HepG2 (cell line): Measurements from ENCODE around the gene KIF3A. TPM values are rescaled to one million over a fixed set of nuclear protein-coding genes. Genes with fewer than 3 reads are reported as not detected.

ENCODE experiments used
- ATAC-seq: fragments of 200-7000 bp; cut with Tn5 transposase; 3 replicates; pipeline ENCODE4 v1.9.1; 2020; ENCODE audit warnings: mild to moderate bottlenecking, moderate library complexity
- BruUV-seq: library from RNA; stranded (reverse); fragments of 400-500 nt; replicated peaks from 2 replicates; lab custom pipeline; 2021; lab: Mats Ljungman, UMichigan
- CTCF ChIA-PET: fragments of 300-600 bp; formaldehyde crosslinking; extraction: SDS; loops from one replicate; lab custom pipeline; 2021; ENCODE audit warnings: low total read pairs, inconsistent platforms, low intra/inter-chr PET ratio; lab: Yijun Ruan, JAX
- POLR2A ChIA-PET: fragments of 350-600 bp; sonication (Branson Sonifier 250); formaldehyde crosslinking; loops from one replicate; lab custom pipeline; 2020; ENCODE audit warnings: antibody characterized with exemption, inconsistent platforms; lab: Yijun Ruan, JAX
- DNase-seq: peaks from one replicate; pipeline ENCODE4 v3.0.0-alpha.2; 2015; ENCODE audit warnings: low spot score
- FAIRE-seq: peaks from 3 replicates; lab custom pipeline; 2011; peaks lifted over from hg19 to GRCh38; lab: Jason Lieb, UNC
- H2AFZ ChIP-seq: one replicate; pipeline ENCODE4 v1.6.1; 2011; ENCODE audit warnings: low read length, inconsistent platforms
- H3K27ac ChIP-seq: fragments of 300-600 bp; 3 replicates; pipeline ENCODE4 v1.8.0; 2011; ENCODE audit warnings: mixed run types, mild to moderate bottlenecking, mixed read lengths, low read length, inconsistent platforms; ENCODE audit not compliant: insufficient read depth; ENCODE audit errors: extremely low read length
- H3K27me3 ChIP-seq, 2 experiments: fragments of 200-600 bp in 1 of 2; 2 replicates in 1 of 2; 3 replicates in 1 of 2; pipeline versions ENCODE4 v1.6.0 to v1.8.0; 2011; ENCODE audit warnings: low read length in 2 of 2, mild to moderate bottlenecking in 2 of 2, moderate library complexity in 2 of 2, inconsistent platforms in 1 of 2; ENCODE audit not compliant: insufficient read depth in 2 of 2, control insufficient read depth in 1 of 2
- H3K36me3 ChIP-seq, 2 experiments: fragments of 200-600 bp in 1 of 2; replicated peaks in 1 of 2; 2 replicates in 1 of 2; 3 replicates in 1 of 2; pipeline versions ENCODE4 v1.5.1 to v1.8.0; 2011; ENCODE audit warnings: low read length in 2 of 2, inconsistent platforms in 1 of 2; ENCODE audit not compliant: insufficient read depth in 2 of 2, control insufficient read depth in 1 of 2
- H3K4me1 ChIP-seq: 2 replicates; pipeline ENCODE4 v1.5.1; 2012; ENCODE audit warnings: low read length, inconsistent platforms; ENCODE audit not compliant: insufficient read depth
- H3K4me2 ChIP-seq: 2 replicates; pipeline ENCODE4 v1.6.0; 2011; ENCODE audit warnings: low read depth, low read length, inconsistent platforms
- H3K4me3 ChIP-seq, 3 experiments: fragments of 200-600 bp in 1 of 3; sonication (generic), shearing (Covaris generic) in 1 of 3; replicated peaks in 1 of 3; 2 replicates each; pipeline ENCODE4 v1.5.1; 2011 to 2016; ENCODE audit warnings: low read length in 3 of 3, inconsistent platforms in 2 of 3, low read depth in 2 of 3, mild to moderate bottlenecking in 2 of 3, control low read depth in 1 of 3, mixed read lengths in 1 of 3; ENCODE audit not compliant: insufficient read depth in 1 of 3
- H3K79me2 ChIP-seq: one replicate; pipeline ENCODE4 v1.6.1; 2011; ENCODE audit warnings: low read length, inconsistent platforms; ENCODE audit not compliant: insufficient read depth
- H3K9ac ChIP-seq: 2 replicates; pipeline ENCODE4 v1.6.0; 2011; ENCODE audit warnings: mild to moderate bottlenecking, low read depth, low read length, inconsistent platforms; ENCODE audit not compliant: insufficient read depth
- H3K9me3 ChIP-seq: 2 replicates; pipeline ENCODE4 v1.5.1; 2012; ENCODE audit warnings: mild to moderate bottlenecking, low read length
- H4K20me1 ChIP-seq: 2 replicates; pipeline ENCODE4 v1.6.0; 2011; ENCODE audit warnings: inconsistent platforms, mild to moderate bottlenecking, low read length, moderate library complexity; ENCODE audit not compliant: insufficient read depth
- BRF2 ChIP-seq: sonication (generic); formaldehyde crosslinking; IDR thresholded peaks from 2 replicates; pipeline ENCODE4 v1.8.1; 2022; ENCODE audit warnings: mild to moderate bottlenecking, missing genetic modification reagents
- CENPBD1 ChIP-seq: sonication (generic); formaldehyde crosslinking; IDR thresholded peaks from 2 replicates; pipeline ENCODE4 v1.8.0; 2022; ENCODE audit warnings: missing genetic modification reagents, low read depth, mild to moderate bottlenecking, borderline replicate concordance
- MATR3 ChIP-seq: sonication (generic); formaldehyde crosslinking; IDR thresholded peaks from 2 replicates; pipeline ENCODE4 v1.4.0; 2020; ENCODE audit warnings: missing genetic modification reagents
- MBD4 ChIP-seq: IDR thresholded peaks from 2 replicates; pipeline ENCODE4 v1.6.1; 2012; ENCODE audit warnings: low read length, inconsistent platforms, borderline replicate concordance
- PHF8 ChIP-seq: sonication (generic); formaldehyde crosslinking; IDR thresholded peaks from 2 replicates; pipeline ENCODE4 v1.5.0; 2020; ENCODE audit warnings: missing genetic modification reagents
- SALL1 ChIP-seq: sonication (generic); formaldehyde crosslinking; IDR thresholded peaks from 2 replicates; pipeline ENCODE4 v1.8.0; 2022; ENCODE audit warnings: mild to moderate bottlenecking, missing genetic modification reagents
- ZFP36L2 ChIP-seq: sonication (generic); formaldehyde crosslinking; IDR thresholded peaks from 2 replicates; pipeline ENCODE4 v1.4.0; 2020; ENCODE audit warnings: missing genetic modification reagents
- ZNF136 ChIP-seq: sonication (generic); formaldehyde crosslinking; IDR thresholded peaks from 2 replicates; pipeline ENCODE4 v1.8.1; 2022; ENCODE audit warnings: low read depth, mild to moderate bottlenecking, moderate library complexity, missing genetic modification reagents
- ZNF253 ChIP-seq: sonication (generic); formaldehyde crosslinking; IDR thresholded peaks from 2 replicates; pipeline ENCODE4 v1.8.0; 2022; ENCODE audit warnings: mild to moderate bottlenecking, missing genetic modification reagents, borderline replicate concordance
- ZNF383 ChIP-seq: sonication (generic); formaldehyde crosslinking; IDR thresholded peaks from 2 replicates; pipeline ENCODE4 v1.4.0; 2020; ENCODE audit warnings: missing genetic modification reagents, mild to moderate bottlenecking, borderline replicate concordance
- ZNF724P ChIP-seq: sonication (generic); formaldehyde crosslinking; IDR thresholded peaks from 2 replicates; pipeline ENCODE4 v1.8.0; 2022; ENCODE audit warnings: missing genetic modification reagents, borderline replicate concordance
- ZNF788 ChIP-seq: sonication (generic); formaldehyde crosslinking; IDR thresholded peaks from 2 replicates; pipeline ENCODE4 v1.5.0; 2020; ENCODE audit warnings: mild to moderate bottlenecking, missing genetic modification reagents, borderline replicate concordance
- WGBS: methylation state at CpG from one replicate; pipeline ENCODE4 v1.1.6; 2017; ENCODE audit warnings: low lambda C conversion rate; 5-methylcytosine and 5-hydroxymethylcytosine counted together
- in situ Hi-C: cut with HindIII; loops from 2 replicates; pipeline ENCODE4 v1.10.0; 2017; ENCODE audit warnings: low pct_unique_long_range_greater_than_20kb; ENCODE audit not compliant: extremely low pct_ligation_motif_present
- intact Hi-C: fragments of 100-400 bp; cut with micrococcal nuclease; formaldehyde crosslinking; loops from one replicate; pipeline ENCODE4 v1.10.0; 2022; ENCODE audit not compliant: unreplicated experiment
- polyA plus RNA-seq, 8 experiments: library from polyadenylated mRNA; depleted of rRNA in 3 of 8; stranded (reverse) in 7 of 8; unstranded in 1 of 8; fragments of >200 nt; fragmentation: Illumina TruSeq in 4 of 8; extraction: Trizol in 4 of 8; gene quantifications; 2 replicates each; pipeline versions ENCODE4 v1.2.1 to v1.2.3, GENCODE V29; 2011 to 2016; ENCODE audit warnings: low read depth in 4 of 8, missing spikeins in 1 of 8, mixed read lengths in 1 of 8; ENCODE audit not compliant: insufficient read depth in 1 of 8
- total RNA-seq, 5 experiments: library from RNA; depleted of rRNA; stranded (reverse); fragments of >200 nt; fragmentation: Illumina TruSeq; extraction: Trizol; gene quantifications; 2 replicates each; pipeline ENCODE4 v1.2.3, GENCODE V29; 2016; ENCODE audit warnings: low read depth in 1 of 5
- TF ChIP-seq, protein P1 (sequence below): sonication (generic); formaldehyde crosslinking; IDR thresholded peaks from 2 replicates; pipeline ENCODE4 v1.4.0; 2020; ENCODE audit warnings: missing genetic modification reagents, mild to moderate bottlenecking, borderline replicate concordance

The KIF3A gene
- total and polyA plus RNA-seq, 2 of the 13 experiments (the other 11 are each of a cell fraction or from before 2014, with no cell fraction given) = 2.3 to 8.4 TPM

GRCh38 chr5:132761321-132762240, 24.2 kb upstream of the KIF3A start:
- TF ChIP-seq PHF8 (CRISPR knock-in tag) (no peak), ZNF383 (no peak), ZFP36L2 (no peak), ZNF253 (CRISPR knock-in tag) (no peak), MBD4 (no peak), MATR3 (CRISPR knock-in tag) (no peak), SALL1 (no peak), CENPBD1 (CRISPR knock-in tag) (no peak), ZNF788 (CRISPR knock-in tag) (no peak), ZNF136 (CRISPR knock-in tag) (no peak), BRF2 (CRISPR knock-in tag) (no peak), ZNF724P (no peak)
- TF ChIP-seq, protein P1, sequence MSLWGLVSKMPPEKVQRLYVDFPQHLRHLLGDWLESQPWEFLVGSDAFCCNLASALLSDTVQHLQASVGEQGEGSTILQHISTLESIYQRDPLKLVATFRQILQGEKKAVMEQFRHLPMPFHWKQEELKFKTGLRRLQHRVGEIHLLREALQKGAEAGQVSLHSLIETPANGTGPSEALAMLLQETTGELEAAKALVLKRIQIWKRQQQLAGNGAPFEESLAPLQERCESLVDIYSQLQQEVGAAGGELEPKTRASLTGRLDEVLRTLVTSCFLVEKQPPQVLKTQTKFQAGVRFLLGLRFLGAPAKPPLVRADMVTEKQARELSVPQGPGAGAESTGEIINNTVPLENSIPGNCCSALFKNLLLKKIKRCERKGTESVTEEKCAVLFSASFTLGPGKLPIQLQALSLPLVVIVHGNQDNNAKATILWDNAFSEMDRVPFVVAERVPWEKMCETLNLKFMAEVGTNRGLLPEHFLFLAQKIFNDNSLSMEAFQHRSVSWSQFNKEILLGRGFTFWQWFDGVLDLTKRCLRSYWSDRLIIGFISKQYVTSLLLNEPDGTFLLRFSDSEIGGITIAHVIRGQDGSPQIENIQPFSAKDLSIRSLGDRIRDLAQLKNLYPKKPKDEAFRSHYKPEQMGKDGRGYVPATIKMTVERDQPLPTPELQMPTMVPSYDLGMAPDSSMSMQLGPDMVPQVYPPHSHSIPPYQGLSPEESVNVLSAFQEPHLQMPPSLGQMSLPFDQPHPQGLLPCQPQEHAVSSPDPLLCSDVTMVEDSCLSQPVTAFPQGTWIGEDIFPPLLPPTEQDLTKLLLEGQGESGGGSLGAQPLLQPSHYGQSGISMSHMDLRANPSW = no peak
- FAIRE-seq (no peak), ATAC-seq (no peak), DNase-seq (no peak)
- Histone ChIP-seq H3K27ac (no peak overlapping the region), H3K36me3 (peaks cover 22 to 67% of the 10 kb centered on the region in 2 experiments), H2AFZ (no peak overlapping the region), H4K20me1 (no peaks in the 10 kb centered on the region), H3K79me2 (no peaks in the 10 kb centered on the region), H3K4me2 (no peak overlapping the region), H3K4me1 (no peaks in the 10 kb centered on the region), H3K9ac (no peak overlapping the region), H3K27me3 (no peaks in the 10 kb centered on the region), H3K9me3 (no peaks in the 10 kb centered on the region), H3K4me3 (no peak overlapping the region)
- POLR2A ChIA-PET = no interaction called here
- WGBS = 95% methylated on average over 20 of the region's 22 CpGs
- in situ Hi-C loops (no loop called here), intact Hi-C loops (no loop called here)
- BruUV-seq = no TSS peak
- CTCF ChIA-PET = no interaction called here
